SU-DHL-6 (cell line): ENCODE results near the gene BEST3.

ENCODE experiments used
- H2AFZ ChIP-seq: fragments of 200-600 bp; sonication (generic); 2 replicates; pipeline ENCODE4 v1.6.1; 2014; ENCODE audit warnings: low read depth, mild to moderate bottlenecking, moderate library complexity, mixed read lengths, antibody characterized with exemption, low read length; ENCODE audit not compliant: severe bottlenecking
- H3F3A ChIP-seq: fragments of 200-600 bp; shearing (Covaris generic); 2 replicates; pipeline ENCODE4 v1.6.0; 2016; ENCODE audit warnings: antibody characterized with exemption, mild to moderate bottlenecking; ENCODE audit not compliant: insufficient read depth
- H3K27ac ChIP-seq: fragments of 200-600 bp; sonication (generic); 2 replicates; pipeline ENCODE4 v1.5.1; 2016; ENCODE audit warnings: low read depth, mild to moderate bottlenecking, low read length, moderate library complexity, mixed read lengths
- H3K27me3 ChIP-seq: fragments of 200-600 bp; sonication (generic), shearing (Covaris generic); 2 replicates; pipeline ENCODE4 v1.6.0; 2014; ENCODE audit warnings: mild to moderate bottlenecking, low read length
- H3K36me3 ChIP-seq: fragments of 200-600 bp; sonication (generic); 2 replicates; pipeline ENCODE4 v1.6.1; 2014; ENCODE audit warnings: mild to moderate bottlenecking, low read length, mixed read lengths
- H3K4me2 ChIP-seq: fragments of 300-600, 200-600 bp; shearing (Covaris generic), sonication (generic); 2 replicates; pipeline ENCODE4 v1.6.0; 2014; ENCODE audit warnings: low read length, low read depth, mild to moderate bottlenecking; ENCODE audit not compliant: poor library complexity, severe bottlenecking
- H3K4me3 ChIP-seq: fragments of 200-600 bp; sonication (generic); 2 replicates; pipeline ENCODE4 v1.5.1; 2014; ENCODE audit warnings: antibody characterized with exemption, low read length, mild to moderate bottlenecking, mixed read lengths; ENCODE audit not compliant: insufficient read depth, poor library complexity, severe bottlenecking
- H3K79me2 ChIP-seq: fragments of 200-600 bp; sonication (generic); 2 replicates; pipeline ENCODE4 v1.6.1; 2014; ENCODE audit warnings: mild to moderate bottlenecking, low read length, moderate library complexity; ENCODE audit not compliant: insufficient read depth
- H3K9ac ChIP-seq: fragments of 200-600 bp; sonication (generic); 2 replicates; pipeline ENCODE4 v1.7.0; 2014; ENCODE audit warnings: mild to moderate bottlenecking, low read length
- H3K9me2 ChIP-seq: fragments of 200-600 bp; sonication (generic); replicated peaks from 2 replicates; pipeline ENCODE4 v1.6.1; 2014; ENCODE audit warnings: low read length; ENCODE audit not compliant: insufficient read depth
- H3K9me3 ChIP-seq: fragments of 200-600 bp; sonication (generic); 2 replicates; pipeline ENCODE4 v1.6.1; 2014; ENCODE audit warnings: low read length, mixed read lengths; ENCODE audit not compliant: insufficient read depth
- H4K20me1 ChIP-seq: fragments of 200-600 bp; sonication (generic); 2 replicates; pipeline ENCODE4 v1.6.1; 2014; ENCODE audit warnings: low read depth, mild to moderate bottlenecking, antibody characterized with exemption, low read length, moderate library complexity, mixed read lengths
- EZH2phosphoT487 ChIP-seq: fragments of 200-600 bp; sonication (generic), shearing (Covaris generic); conservative IDR thresholded peaks from 2 replicates; pipeline ENCODE4 v1.6.1; 2018; ENCODE audit warnings: mild to moderate bottlenecking, antibody characterized with exemption, low read length, moderate library complexity, mixed read lengths
- TF ChIP-seq, protein P1 (sequence below): fragments of 200-600 bp; sonication (generic); IDR thresholded peaks from one replicate; pipeline ENCODE4 v1.5.1; 2017; ENCODE audit warnings: antibody characterized with exemption, mild to moderate bottlenecking, low read length, moderate library complexity; ENCODE audit not compliant: insufficient read depth, poor library complexity, severe bottlenecking

Gene BEST3

DNA sequence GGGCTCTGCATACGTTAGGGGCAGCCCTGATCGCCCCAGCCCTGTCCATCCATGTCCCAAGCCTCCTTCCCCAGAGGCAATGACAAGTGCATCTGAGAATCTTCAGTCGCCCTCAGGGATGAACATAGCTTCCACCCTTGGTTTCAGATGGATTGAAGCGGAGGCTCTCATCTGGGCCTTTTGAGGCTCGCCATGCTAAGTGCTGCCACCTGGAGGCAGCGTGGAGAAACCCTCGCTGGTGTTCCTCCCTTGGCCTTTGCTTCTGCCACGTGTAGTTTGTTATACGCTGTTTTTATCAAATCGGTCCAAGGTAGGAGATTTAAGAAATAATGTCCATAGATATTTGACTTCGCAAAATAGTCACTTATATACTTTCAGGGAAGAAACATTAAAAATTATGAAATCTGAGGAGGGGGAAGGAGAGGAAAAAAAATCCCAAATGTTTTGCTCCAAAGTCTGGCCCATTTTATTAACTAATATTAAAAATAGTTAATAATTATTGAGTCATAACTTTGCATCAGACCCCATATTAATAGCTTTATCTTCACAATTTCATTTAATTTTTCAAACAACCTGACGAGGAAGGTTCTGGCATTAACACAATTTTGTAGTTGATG, 59.6 kb downstream of the BEST3 start:
- H3K36me3 ChIP-seq, result no peaks in the 10 kb centered on the region
- peak overlapping the region; percentile 61 for H2AFZ ChIP-seq
- no peaks in the 10 kb centered on the region for H3K9me3 ChIP-seq
- H3K4me2 ChIP-seq, result no peak overlapping the region
- no peak overlapping the region for H3K4me3 ChIP-seq
- H3K9ac ChIP-seq, result no peak overlapping the region
- H3F3A ChIP-seq, result no peaks in the 10 kb centered on the region
- no peaks in the 10 kb centered on the region for H4K20me1 ChIP-seq
- no peaks in the 10 kb centered on the region for H3K9me2 ChIP-seq
- TF ChIP-seq, protein P1, sequence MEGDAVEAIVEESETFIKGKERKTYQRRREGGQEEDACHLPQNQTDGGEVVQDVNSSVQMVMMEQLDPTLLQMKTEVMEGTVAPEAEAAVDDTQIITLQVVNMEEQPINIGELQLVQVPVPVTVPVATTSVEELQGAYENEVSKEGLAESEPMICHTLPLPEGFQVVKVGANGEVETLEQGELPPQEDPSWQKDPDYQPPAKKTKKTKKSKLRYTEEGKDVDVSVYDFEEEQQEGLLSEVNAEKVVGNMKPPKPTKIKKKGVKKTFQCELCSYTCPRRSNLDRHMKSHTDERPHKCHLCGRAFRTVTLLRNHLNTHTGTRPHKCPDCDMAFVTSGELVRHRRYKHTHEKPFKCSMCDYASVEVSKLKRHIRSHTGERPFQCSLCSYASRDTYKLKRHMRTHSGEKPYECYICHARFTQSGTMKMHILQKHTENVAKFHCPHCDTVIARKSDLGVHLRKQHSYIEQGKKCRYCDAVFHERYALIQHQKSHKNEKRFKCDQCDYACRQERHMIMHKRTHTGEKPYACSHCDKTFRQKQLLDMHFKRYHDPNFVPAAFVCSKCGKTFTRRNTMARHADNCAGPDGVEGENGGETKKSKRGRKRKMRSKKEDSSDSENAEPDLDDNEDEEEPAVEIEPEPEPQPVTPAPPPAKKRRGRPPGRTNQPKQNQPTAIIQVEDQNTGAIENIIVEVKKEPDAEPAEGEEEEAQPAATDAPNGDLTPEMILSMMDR, result peak; percentile 85
- no peak for TF ChIP-seq EZH2phosphoT487
- no peaks in the 10 kb centered on the region for H3K79me2 ChIP-seq
- H3K27ac ChIP-seq, result no peak overlapping the region
- H3K27me3 ChIP-seq, result no peaks in the 10 kb centered on the region

DNA sequence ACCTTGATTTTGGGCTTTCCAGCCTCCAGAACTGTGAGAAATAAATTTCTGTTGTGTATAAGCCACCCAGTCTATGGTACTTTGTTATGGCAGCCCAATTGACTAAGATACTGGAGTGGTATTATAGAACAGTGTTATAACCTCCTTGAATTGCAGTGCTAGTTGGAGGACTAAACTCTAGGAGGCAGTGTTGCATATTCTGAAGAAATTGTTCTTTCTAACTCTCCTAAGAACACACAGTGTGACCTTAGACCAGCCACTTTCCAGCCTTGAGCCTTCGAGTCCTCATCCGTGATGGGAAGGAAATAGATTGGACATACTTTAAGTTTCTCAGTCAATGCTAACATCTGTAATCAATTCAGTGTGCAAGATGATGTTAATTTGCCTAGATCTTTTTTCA, 66.0 kb downstream of the BEST3 start:
- Histone ChIP-seq H3F3A (no peaks in the 10 kb centered on the region), H3K4me2 (no peak overlapping the region), H3K9ac (no peak overlapping the region), H3K9me3 (no peaks in the 10 kb centered on the region), H2AFZ (no peak overlapping the region), H3K27ac (no peak overlapping the region), H3K79me2 (no peaks in the 10 kb centered on the region), H3K36me3 (no peaks in the 10 kb centered on the region), H3K4me3 (no peak overlapping the region), H3K27me3 (no peaks in the 10 kb centered on the region), H4K20me1 (no peaks in the 10 kb centered on the region), H3K9me2 (no peaks in the 10 kb centered on the region)
- no peak for TF ChIP-seq EZH2phosphoT487
- TF ChIP-seq, protein P1, result peak; percentile 20

DNA sequence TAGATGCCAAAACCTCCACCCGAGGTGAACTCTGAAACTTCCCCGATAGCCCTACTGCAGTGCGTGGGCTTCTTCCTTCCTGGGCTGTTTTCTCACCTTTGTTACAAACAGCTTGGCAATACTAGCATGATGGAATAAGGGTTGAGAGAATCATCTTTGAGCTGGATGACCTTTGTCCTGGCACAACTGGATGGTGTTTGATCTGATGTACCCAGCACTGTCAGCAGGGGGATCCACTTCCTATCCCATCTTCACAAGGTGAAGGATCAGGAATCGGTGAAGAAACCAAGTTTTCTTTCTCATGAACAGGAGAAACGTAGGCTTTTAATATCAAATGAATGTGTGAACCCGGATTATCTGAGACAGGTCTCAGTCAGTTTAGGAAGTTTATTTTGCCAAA, 68.9 kb downstream of the BEST3 start:
- Histone ChIP-seq H3K36me3 (no peaks in the 10 kb centered on the region), H3K9ac (no peak overlapping the region), H3K79me2 (no peaks in the 10 kb centered on the region), H3K9me3 (no peaks in the 10 kb centered on the region), H3K27me3 (no peaks in the 10 kb centered on the region), H4K20me1 (no peaks in the 10 kb centered on the region), H3F3A (no peaks in the 10 kb centered on the region), H2AFZ (no peak overlapping the region), H3K4me3 (no peak overlapping the region), H3K9me2 (no peaks in the 10 kb centered on the region), H3K27ac (no peak overlapping the region), H3K4me2 (no peak overlapping the region)
- no peak for TF ChIP-seq EZH2phosphoT487

DNA sequence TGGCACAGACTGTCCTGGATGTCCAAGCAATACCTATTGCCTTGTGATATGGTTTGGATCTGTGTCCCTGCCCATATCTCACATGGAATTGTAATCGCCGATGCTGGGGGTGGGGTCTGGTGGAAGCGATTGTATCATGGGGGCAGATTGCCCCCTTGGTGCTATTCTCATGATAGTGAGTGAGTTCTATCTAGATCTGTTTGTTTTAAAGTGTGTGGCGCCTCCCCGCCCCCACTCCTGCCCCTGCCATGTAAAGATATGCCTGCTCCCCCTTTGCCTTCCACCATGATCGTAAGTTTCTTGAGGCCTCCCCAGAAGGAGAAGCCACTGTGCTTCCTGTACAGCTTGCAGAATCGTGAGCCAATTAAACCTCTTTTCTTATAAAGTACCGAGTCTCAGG, 71.6 kb downstream of the BEST3 start:
- Histone ChIP-seq H3K9ac (no peak overlapping the region), H3F3A (no peaks in the 10 kb centered on the region), H4K20me1 (no peaks in the 10 kb centered on the region), H3K4me2 (no peak overlapping the region), H3K4me3 (no peak overlapping the region), H3K79me2 (no peaks in the 10 kb centered on the region), H3K9me3 (no peaks in the 10 kb centered on the region), H2AFZ (no peak overlapping the region), H3K36me3 (no peaks in the 10 kb centered on the region), H3K9me2 (no peaks in the 10 kb centered on the region), H3K27me3 (no peaks in the 10 kb centered on the region), H3K27ac (no peak overlapping the region)
- TF ChIP-seq, protein P1, result no peak
